Peyer's patch (tissue), 4 donors: ENCODE measurements around the gene TANGO6. TPM values are rescaled to one million over a fixed set of nuclear protein-coding genes. Genes with fewer than 3 reads are reported as not detected.

Source experiments
- DNase-seq, 3 donors: peaks; one replicate each; pipeline ENCODE4 v3.0.0-alpha.2; 2017 to 2019
- H3K27ac ChIP-seq, 4 donors: fragments of 200-600 bp; sonication (generic); one replicate each; pipeline ENCODE4 v1.5.1; 2016 to 2019
- H3K27me3 ChIP-seq, 2 donors: fragments of 200-600 bp; sonication (generic); one replicate each; pipeline ENCODE4 v1.5.1; 2019
- H3K36me3 ChIP-seq, 3 donors: fragments of 200-600 bp; sonication (generic); one replicate each; pipeline ENCODE4 v1.5.1; 2016 to 2019
- H3K4me1 ChIP-seq, 4 donors: fragments of 200-600 bp; sonication (generic); one replicate each; pipeline ENCODE4 v1.5.1; 2016 to 2019
- H3K4me3 ChIP-seq, 4 donors: fragments of 200-600 bp; sonication (generic); 1 replicate in 3 of 4; 2 replicates in 1 of 4; pipeline ENCODE4 v1.5.1; 2016 to 2019; ENCODE audit warnings: mild to moderate bottlenecking in 1 of 4
- H3K9me3 ChIP-seq, 4 donors: fragments of 200-600 bp; sonication (generic); one replicate each; pipeline ENCODE4 v1.5.1; 2016 to 2019; ENCODE audit warnings: mild to moderate bottlenecking in 1 of 4
- CTCF ChIP-seq, 6 experiments: fragments of 450-650 bp in 4 of 6; fragments of 200-600 bp in 2 of 6; sonication (generic) in 1 of 6; IDR thresholded peaks; one replicate each; pipeline ENCODE4 v1.5.1; 2017 to 2019; ENCODE audit warnings: antibody characterized with exemption in 6 of 6, mild to moderate bottlenecking in 3 of 6, moderate library complexity in 1 of 6
- POLR2A ChIP-seq, 2 donors: fragments of 450-650 bp; IDR thresholded peaks; one replicate each; pipeline ENCODE4 v1.5.1; 2017; ENCODE audit warnings: antibody characterized with exemption in 2 of 2, mild to moderate bottlenecking in 2 of 2, moderate library complexity in 2 of 2
- total RNA-seq, 4 donors: library from RNA; depleted of rRNA; stranded (reverse); fragments of >200 nt; gene quantifications; one replicate each; pipeline ENCODE4 v1.1.0, GENCODE V29; 2016

TANGO6 gene
- total RNA-seq, 4 donors from 2014 or later: 9.2 to 44.6 (median 13.0) TPM

- Histone ChIP-seq H3K36me3 (no peaks in the 10 kb centered on the region), H3K27me3 (no peaks in the 10 kb centered on the region), H3K27ac (no peak overlapping the region), H3K9me3 (no peaks in the 10 kb centered on the region), H3K4me3 (no peak overlapping the region), H3K4me1 (no peaks in the 10 kb centered on the region)
- TF ChIP-seq CTCF (IDR thresholded peaks at IDR 0.05) (no peak), POLR2A (IDR thresholded peaks at IDR 0.05) (no peak)
- no peak for DNase-seq
These were observed 48.9 kb downstream of the TANGO6 start for GRCh38 chr16:68892214-68892613.

- TF ChIP-seq CTCF (IDR thresholded peaks at IDR 0.05) (no peak), POLR2A (IDR thresholded peaks at IDR 0.05) (no peak)
These were observed 49.6 kb downstream of the TANGO6 start for GRCh38 chr16:68892898-68893297.

DNA sequence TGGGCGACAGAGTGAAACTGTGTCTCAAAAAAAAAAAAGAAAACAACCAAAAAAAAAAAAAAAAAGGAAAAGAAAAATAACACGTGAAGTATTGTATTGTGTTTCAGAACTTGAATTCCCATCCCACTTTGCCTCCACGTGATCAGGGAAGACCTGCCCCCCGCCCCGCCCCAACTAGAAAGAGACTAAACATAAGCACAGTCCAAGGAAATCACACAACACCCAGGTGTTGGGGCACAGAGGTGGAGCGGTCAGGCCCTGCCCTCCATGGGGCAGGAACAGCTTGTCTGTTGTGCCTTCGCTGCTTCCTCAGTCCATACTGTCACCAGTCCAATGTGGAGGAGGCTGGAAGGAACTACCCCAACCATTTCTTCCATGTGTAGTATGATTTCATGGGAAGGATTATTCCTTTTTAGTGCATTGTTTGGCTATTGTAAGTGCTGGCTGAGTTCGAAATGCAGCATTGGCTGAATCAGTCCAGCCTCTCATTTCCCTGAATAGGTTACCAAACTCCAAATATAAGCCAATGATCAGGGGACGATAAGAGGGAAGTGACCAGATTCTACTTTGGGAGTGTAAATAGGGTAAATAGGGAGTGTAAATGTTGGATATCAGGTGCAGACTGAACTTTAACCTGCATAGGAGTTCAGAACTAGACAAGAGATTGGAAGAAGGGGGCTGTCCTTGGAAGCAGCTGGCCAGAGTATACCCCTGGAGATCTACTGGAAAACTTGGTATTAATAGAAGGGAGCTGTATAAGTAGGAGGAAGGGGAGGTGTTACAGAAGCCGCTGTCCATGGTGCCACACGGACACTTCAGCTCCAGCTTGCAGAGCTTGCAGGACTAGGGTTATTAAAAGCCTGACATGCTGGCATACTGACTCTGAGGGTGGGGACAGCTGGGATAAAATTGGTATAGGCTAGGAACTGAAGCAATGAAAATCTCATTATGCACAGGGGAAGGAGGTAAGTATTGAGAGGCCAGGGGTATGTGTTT, 50.7 kb downstream of the TANGO6 start:
- no peak for DNase-seq
- TF ChIP-seq POLR2A (IDR thresholded peaks at IDR 0.05) (no peak), CTCF (IDR thresholded peaks at IDR 0.05) (no peak)

More at GRCh38 chr16:68892898-68893297, 49.6 kb downstream of the TANGO6 start:
- Histone ChIP-seq H3K36me3 (no peaks in the 10 kb centered on the region), H3K9me3 (no peaks in the 10 kb centered on the region), H3K27ac (no peak overlapping the region), H3K4me1 (no peaks in the 10 kb centered on the region), H3K4me3 (no peak overlapping the region), H3K27me3 (no peaks in the 10 kb centered on the region)
- DNase-seq: no peak

GRCh38 chr16:68894714-68895113, 51.4 kb downstream of the TANGO6 start:
- Histone ChIP-seq H3K27ac (no peak overlapping the region), H3K4me3 (no peak overlapping the region), H3K36me3 (no peaks in the 10 kb centered on the region), H3K27me3 (no peaks in the 10 kb centered on the region), H3K4me1 (no peaks in the 10 kb centered on the region), H3K9me3 (no peaks in the 10 kb centered on the region)
- TF ChIP-seq CTCF (IDR thresholded peaks at IDR 0.05) (no peak), POLR2A (IDR thresholded peaks at IDR 0.05) (no peak)
- DNase-seq: no peak

More for the DNA sequence above, 50.7 kb downstream of the TANGO6 start:
- no peaks in the 10 kb centered on the region for H3K36me3 ChIP-seq
- H3K4me3 ChIP-seq: no peak overlapping the region
- no peaks in the 10 kb centered on the region for H3K27me3 ChIP-seq
- no peaks in the 10 kb centered on the region for H3K9me3 ChIP-seq
- H3K27ac ChIP-seq: no peak overlapping the region
- no peaks in the 10 kb centered on the region for H3K4me1 ChIP-seq

- H3K27ac ChIP-seq: no peak overlapping the region
- H3K9me3 ChIP-seq: no peaks in the 10 kb centered on the region
- no peaks in the 10 kb centered on the region for H3K27me3 ChIP-seq
- H3K4me3 ChIP-seq: no peak overlapping the region
- H3K36me3 ChIP-seq: no peaks in the 10 kb centered on the region
- no peak for TF ChIP-seq POLR2A (IDR thresholded peaks at IDR 0.05)
- TF ChIP-seq CTCF (IDR thresholded peaks at IDR 0.05): no peak
- no peak for DNase-seq
- H3K4me1 ChIP-seq: no peaks in the 10 kb centered on the region
These were observed 54.7 kb downstream of the TANGO6 start for GRCh38 chr16:68898026-68898425.
